OCI-LY1 (cell line): ENCODE data around the gene C1QC.

Experiments used
- H2AFZ ChIP-seq: fragments of 200-600 bp; sonication (generic), shearing (Covaris generic); 2 replicates; pipeline ENCODE4 v1.6.0; 2014; ENCODE audit warnings: antibody characterized with exemption, mild to moderate bottlenecking, low read length
- H3F3A ChIP-seq: fragments of 200-600 bp; sonication (generic), shearing (Covaris generic); 2 replicates; pipeline ENCODE4 v1.6.0; 2014; ENCODE audit warnings: mild to moderate bottlenecking, antibody characterized with exemption, low read length, moderate library complexity; ENCODE audit not compliant: insufficient read depth
- H3K27ac ChIP-seq: fragments of 200-600 bp; sonication (generic); 2 replicates; pipeline ENCODE4 v1.5.1; 2014; ENCODE audit warnings: low read length, mixed run types, mild to moderate bottlenecking, low read depth; ENCODE audit not compliant: poor library complexity, severe bottlenecking
- H3K27me3 ChIP-seq: fragments of 200-600 bp; sonication (generic); 2 replicates; pipeline ENCODE4 v1.6.0; 2014; ENCODE audit warnings: antibody characterized with exemption, mild to moderate bottlenecking, low read length, moderate library complexity; ENCODE audit not compliant: insufficient read depth
- H3K36me3 ChIP-seq: fragments of 200-600 bp; sonication (generic); 2 replicates; pipeline ENCODE4 v1.6.1; 2014; ENCODE audit warnings: mild to moderate bottlenecking, antibody characterized with exemption, low read length, moderate library complexity, mixed read lengths; ENCODE audit not compliant: insufficient read depth
- H3K4me1 ChIP-seq: fragments of 200-600 bp; sonication (generic); 2 replicates; pipeline ENCODE4 v1.5.1; 2014; ENCODE audit warnings: mild to moderate bottlenecking, low read length, moderate library complexity; ENCODE audit not compliant: insufficient read depth, severe bottlenecking
- H3K4me2 ChIP-seq: fragments of 200-600 bp; sonication (generic), shearing (Covaris generic); 2 replicates; pipeline ENCODE4 v1.6.1; 2014; ENCODE audit warnings: low read length
- H3K4me3 ChIP-seq: fragments of 200-600 bp; sonication (generic); 2 replicates; pipeline ENCODE4 v1.5.1; 2014; ENCODE audit warnings: low read length, low read depth, mild to moderate bottlenecking, mixed read lengths; ENCODE audit not compliant: poor library complexity, severe bottlenecking
- H3K79me2 ChIP-seq: fragments of 200-600 bp; shearing (Covaris generic); 2 replicates; pipeline ENCODE4 v1.6.1; 2016; ENCODE audit warnings: mixed run types, low read length, mixed read lengths; ENCODE audit not compliant: insufficient read depth
- H3K9ac ChIP-seq: fragments of 200-600 bp; sonication (generic), shearing (Covaris generic); 2 replicates; pipeline ENCODE4 v1.6.1; 2014; ENCODE audit warnings: mild to moderate bottlenecking, low read length, mixed read lengths
- H3K9me2 ChIP-seq: fragments of 200-600 bp; sonication (generic), shearing (Covaris generic); 2 replicates; pipeline ENCODE4 v1.6.1; 2014; ENCODE audit warnings: low read depth, mild to moderate bottlenecking, low read length, mixed read lengths
- H3K9me3 ChIP-seq: fragments of 200-600 bp; shearing (Covaris generic); 2 replicates; pipeline ENCODE4 v1.6.1; 2014; ENCODE audit warnings: low read length, mixed read lengths
- H4K20me1 ChIP-seq: fragments of 200-600 bp; sonication (generic), shearing (Covaris generic); 2 replicates; pipeline ENCODE4 v1.6.0; 2016; ENCODE audit warnings: mild to moderate bottlenecking, low read length; ENCODE audit not compliant: insufficient read depth
- EZH2 ChIP-seq: fragments of 200-600 bp; sonication (generic), shearing (Covaris generic); IDR thresholded peaks from 2 replicates; pipeline ENCODE4 v1.8.0; 2017; ENCODE audit warnings: borderline replicate concordance, mixed run types, mild to moderate bottlenecking, antibody characterized with exemption, low read length, moderate library complexity, mixed read lengths
- TF ChIP-seq, protein P1 (sequence below): fragments of 200-600 bp; sonication (generic), shearing (Covaris generic); IDR thresholded peaks from 2 replicates; pipeline ENCODE4 v1.5.1; 2017; ENCODE audit warnings: mild to moderate bottlenecking, antibody characterized with exemption, low read length, moderate library complexity, mixed read lengths

C1QC gene

DNA sequence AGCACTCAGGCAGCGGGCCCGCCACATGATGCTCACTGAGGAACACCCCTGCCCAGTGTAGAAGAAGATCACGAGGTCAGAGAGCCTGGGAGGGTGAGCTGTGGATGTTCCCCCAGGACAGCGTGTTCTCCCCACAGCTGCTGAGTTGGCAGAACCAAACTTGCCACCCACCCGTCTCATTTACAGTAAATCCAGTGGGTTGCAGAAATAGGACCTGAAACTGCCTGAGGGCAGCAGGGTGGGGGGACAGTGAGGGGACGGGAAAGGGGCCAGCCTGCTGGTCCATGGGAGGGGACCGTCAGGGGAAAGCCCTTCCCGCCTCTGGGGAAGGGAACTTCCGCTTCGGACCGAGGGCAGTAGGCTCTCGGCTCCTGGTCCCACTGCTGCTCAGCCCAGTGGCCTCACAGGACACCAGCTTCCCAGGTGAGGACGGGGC, 9.5 kb downstream of the C1QC start, which contains the start of gene C1QB:
C1QB (plus strand) TSS at position 356 of the 436 bp plus-strand sequence. CDS start 6,227 bp downstream, outside the sequence.
- H3K9me3 ChIP-seq, result no peaks in the 10 kb centered on the region
- no peaks in the 10 kb centered on the region for H3K36me3 ChIP-seq
- no peak within 1 kb of the TSS for H3K4me2 ChIP-seq
- H3K79me2 ChIP-seq, result no peaks in the 10 kb centered on the region
- no peaks in the 10 kb centered on the region for H3K9me2 ChIP-seq
- no peaks in the 10 kb centered on the region for H4K20me1 ChIP-seq
- no peak within 1 kb of the TSS for H3K4me3 ChIP-seq
- no peaks in the 10 kb centered on the region for H3K4me1 ChIP-seq
- H3K27me3 ChIP-seq, result no peaks in the 10 kb centered on the region; the same call in 1 of the 2 replicates
- no peak within 1 kb of the TSS for H3K9ac ChIP-seq
- no peaks in the 10 kb centered on the region for H3F3A ChIP-seq
- no peak for TF ChIP-seq EZH2
- TF ChIP-seq, protein P1, sequence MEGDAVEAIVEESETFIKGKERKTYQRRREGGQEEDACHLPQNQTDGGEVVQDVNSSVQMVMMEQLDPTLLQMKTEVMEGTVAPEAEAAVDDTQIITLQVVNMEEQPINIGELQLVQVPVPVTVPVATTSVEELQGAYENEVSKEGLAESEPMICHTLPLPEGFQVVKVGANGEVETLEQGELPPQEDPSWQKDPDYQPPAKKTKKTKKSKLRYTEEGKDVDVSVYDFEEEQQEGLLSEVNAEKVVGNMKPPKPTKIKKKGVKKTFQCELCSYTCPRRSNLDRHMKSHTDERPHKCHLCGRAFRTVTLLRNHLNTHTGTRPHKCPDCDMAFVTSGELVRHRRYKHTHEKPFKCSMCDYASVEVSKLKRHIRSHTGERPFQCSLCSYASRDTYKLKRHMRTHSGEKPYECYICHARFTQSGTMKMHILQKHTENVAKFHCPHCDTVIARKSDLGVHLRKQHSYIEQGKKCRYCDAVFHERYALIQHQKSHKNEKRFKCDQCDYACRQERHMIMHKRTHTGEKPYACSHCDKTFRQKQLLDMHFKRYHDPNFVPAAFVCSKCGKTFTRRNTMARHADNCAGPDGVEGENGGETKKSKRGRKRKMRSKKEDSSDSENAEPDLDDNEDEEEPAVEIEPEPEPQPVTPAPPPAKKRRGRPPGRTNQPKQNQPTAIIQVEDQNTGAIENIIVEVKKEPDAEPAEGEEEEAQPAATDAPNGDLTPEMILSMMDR, result no peak
- no peak within 1 kb of the TSS for H3K27ac ChIP-seq
- H2AFZ ChIP-seq, result no peak within 1 kb of the TSS

DNA sequence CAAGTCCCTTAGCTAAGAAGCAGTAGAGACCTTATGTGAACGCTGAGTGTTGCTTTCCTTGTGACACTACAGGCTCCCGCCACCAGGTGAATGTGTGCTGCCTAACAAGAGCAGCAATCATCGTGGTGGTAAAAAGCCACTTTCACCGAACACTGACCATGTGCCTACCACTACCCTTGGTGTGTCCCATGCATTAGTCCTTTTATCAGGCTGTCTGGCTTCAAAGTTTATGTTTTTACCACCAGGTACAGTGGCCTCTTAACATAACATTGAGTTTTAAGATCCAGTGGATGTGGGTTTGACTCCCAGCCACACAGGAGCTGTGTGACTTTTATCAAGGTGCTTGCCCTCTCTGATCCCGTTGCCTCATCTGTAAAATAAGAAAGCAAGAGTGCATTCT, 11.3 kb downstream of the C1QC start:
- no peak overlapping the region for H3K27ac ChIP-seq
- no peak overlapping the region for H3K4me3 ChIP-seq
- H3K9ac ChIP-seq, result no peak overlapping the region
- H4K20me1 ChIP-seq, result no peaks in the 10 kb centered on the region
- no peak for TF ChIP-seq EZH2
- TF ChIP-seq, protein P1, result no peak
- H3K9me3 ChIP-seq, result no peaks in the 10 kb centered on the region
- H3F3A ChIP-seq, result no peaks in the 10 kb centered on the region
- H3K9me2 ChIP-seq, result no peaks in the 10 kb centered on the region
- H3K36me3 ChIP-seq, result no peaks in the 10 kb centered on the region
- no peak overlapping the region for H3K4me2 ChIP-seq
- H3K4me1 ChIP-seq, result no peaks in the 10 kb centered on the region
- H3K27me3 ChIP-seq, result no peaks in the 10 kb centered on the region; the same call in 1 of the 2 replicates
- H3K79me2 ChIP-seq, result no peaks in the 10 kb centered on the region
- no peak overlapping the region for H2AFZ ChIP-seq

GRCh38 chr1:22658385-22659163, 15.1 kb downstream of the C1QC start:
- no peaks in the 10 kb centered on the region for H3F3A ChIP-seq
- no peak for TF ChIP-seq EZH2
- TF ChIP-seq, protein P1, result peak; percentile 38; the same call in 1 of the 2 replicates
- H4K20me1 ChIP-seq, result no peaks in the 10 kb centered on the region
- H3K79me2 ChIP-seq, result no peaks in the 10 kb centered on the region
- H3K36me3 ChIP-seq, result no peaks in the 10 kb centered on the region
- H3K4me3 ChIP-seq, result no peak overlapping the region
- no peaks in the 10 kb centered on the region; the same call in 1 of the 2 replicates for H3K27me3 ChIP-seq
- H3K27ac ChIP-seq, result no peak overlapping the region
- no peaks in the 10 kb centered on the region for H3K9me3 ChIP-seq
- H3K9ac ChIP-seq, result no peak overlapping the region
- H2AFZ ChIP-seq, result no peak overlapping the region
- no peaks in the 10 kb centered on the region for H3K9me2 ChIP-seq
- H3K4me2 ChIP-seq, result no peak overlapping the region
- H3K4me1 ChIP-seq, result no peaks in the 10 kb centered on the region
